Nephron progenitor cell (in vitro differentiated cells): ENCODE data around the gene COX6A2.

ENCODE experiments used
- DNase-seq: peaks from one replicate; pipeline ENCODE4 v3.0.0; 2021
- H3K27ac Mint-ChIP-seq: 2 replicates; pipeline ENCODE4 v1.8.0; 2021; ENCODE audit warnings: mild to moderate bottlenecking, moderate library complexity, mixed read lengths
- H3K27me3 Mint-ChIP-seq: 2 replicates; pipeline ENCODE4 v1.8.0; 2021; ENCODE audit warnings: mild to moderate bottlenecking, low read depth, mixed read lengths; ENCODE audit not compliant: poor library complexity
- H3K36me3 Mint-ChIP-seq: 2 replicates; pipeline ENCODE4 v1.8.0; 2021; ENCODE audit warnings: low read depth, mixed read lengths
- H3K4me1 Mint-ChIP-seq: 2 replicates; pipeline ENCODE4 v1.8.0; 2021; ENCODE audit warnings: mixed read lengths
- H3K4me3 Mint-ChIP-seq: 2 replicates; pipeline ENCODE4 v1.8.0; 2021; ENCODE audit warnings: mild to moderate bottlenecking, moderate library complexity, mixed read lengths
- H3K9me3 Mint-ChIP-seq: 2 replicates; pipeline ENCODE4 v1.8.0; 2021; ENCODE audit warnings: mild to moderate bottlenecking, moderate library complexity, mixed read lengths
- TF ChIP-seq, protein P1 (sequence below): fragments of 200-600 bp; sonication (generic); IDR thresholded peaks from 2 replicates; pipeline ENCODE4 v1.5.0; 2021; ENCODE audit warnings: antibody characterized with exemption

COX6A2 gene

DNA sequence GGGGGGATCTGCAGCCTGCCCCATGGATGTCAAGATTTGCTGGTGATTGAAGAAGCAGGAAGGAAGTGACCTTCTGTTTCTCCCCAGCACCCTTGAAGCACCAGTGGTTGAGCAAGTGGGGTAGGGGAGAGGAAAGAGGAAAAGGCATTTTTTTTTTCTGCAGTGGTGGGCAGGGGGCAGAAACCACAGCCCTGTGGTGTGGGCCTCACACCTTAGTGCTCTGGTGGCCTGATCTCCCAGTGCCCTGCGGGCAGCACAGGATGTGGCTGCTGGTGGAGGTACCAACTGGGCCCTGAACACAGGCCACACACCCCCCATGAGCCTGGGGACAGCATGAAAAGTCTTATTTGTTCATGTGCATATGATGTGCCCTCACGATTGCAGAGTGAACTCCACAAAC, 28.0 kb downstream of the COX6A2 start:
- Mint-ChIP-seq H3K4me3 (no peak overlapping the region), H3K4me1 (no peaks in the 10 kb centered on the region), H3K27me3 (peaks cover 9% of the 10 kb centered on the region), H3K27ac (no peak overlapping the region), H3K36me3 (no peaks in the 10 kb centered on the region), H3K9me3 (peaks cover 8% of the 10 kb centered on the region)
- TF ChIP-seq, protein P1, sequence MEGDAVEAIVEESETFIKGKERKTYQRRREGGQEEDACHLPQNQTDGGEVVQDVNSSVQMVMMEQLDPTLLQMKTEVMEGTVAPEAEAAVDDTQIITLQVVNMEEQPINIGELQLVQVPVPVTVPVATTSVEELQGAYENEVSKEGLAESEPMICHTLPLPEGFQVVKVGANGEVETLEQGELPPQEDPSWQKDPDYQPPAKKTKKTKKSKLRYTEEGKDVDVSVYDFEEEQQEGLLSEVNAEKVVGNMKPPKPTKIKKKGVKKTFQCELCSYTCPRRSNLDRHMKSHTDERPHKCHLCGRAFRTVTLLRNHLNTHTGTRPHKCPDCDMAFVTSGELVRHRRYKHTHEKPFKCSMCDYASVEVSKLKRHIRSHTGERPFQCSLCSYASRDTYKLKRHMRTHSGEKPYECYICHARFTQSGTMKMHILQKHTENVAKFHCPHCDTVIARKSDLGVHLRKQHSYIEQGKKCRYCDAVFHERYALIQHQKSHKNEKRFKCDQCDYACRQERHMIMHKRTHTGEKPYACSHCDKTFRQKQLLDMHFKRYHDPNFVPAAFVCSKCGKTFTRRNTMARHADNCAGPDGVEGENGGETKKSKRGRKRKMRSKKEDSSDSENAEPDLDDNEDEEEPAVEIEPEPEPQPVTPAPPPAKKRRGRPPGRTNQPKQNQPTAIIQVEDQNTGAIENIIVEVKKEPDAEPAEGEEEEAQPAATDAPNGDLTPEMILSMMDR: no peak
- DNase-seq: no peak

DNA sequence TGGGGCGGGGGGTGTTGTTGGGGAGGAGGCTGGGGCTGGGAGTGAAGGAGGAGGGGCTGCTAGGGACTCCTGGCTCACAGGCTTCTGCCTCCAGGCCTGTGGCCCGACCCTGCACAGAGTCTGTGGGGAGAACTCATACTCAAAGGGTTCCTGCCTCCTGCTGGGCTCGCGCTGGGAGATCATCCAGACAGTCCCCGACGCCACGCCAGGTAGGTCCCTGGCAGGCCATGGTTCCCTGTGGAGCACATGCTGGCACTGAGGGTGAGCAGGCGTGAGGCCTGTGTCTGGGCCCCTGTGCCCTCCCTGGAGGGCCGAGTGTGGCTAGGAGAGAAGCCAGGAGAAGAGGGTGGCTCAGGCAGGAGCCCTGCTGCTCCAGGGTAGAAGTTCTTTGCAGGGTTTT, 30.5 kb downstream of the COX6A2 start:
- peaks cover 8% of the 10 kb centered on the region for H3K9me3 Mint-ChIP-seq
- H3K36me3 Mint-ChIP-seq: no peaks in the 10 kb centered on the region
- H3K4me3 Mint-ChIP-seq: no peak overlapping the region
- TF ChIP-seq, protein P1: no peak
- peaks cover 6% of the 10 kb centered on the region for H3K27me3 Mint-ChIP-seq
- DNase-seq: no peak
- H3K4me1 Mint-ChIP-seq: peaks cover 7% of the 10 kb centered on the region
- H3K27ac Mint-ChIP-seq: no peak overlapping the region

DNA sequence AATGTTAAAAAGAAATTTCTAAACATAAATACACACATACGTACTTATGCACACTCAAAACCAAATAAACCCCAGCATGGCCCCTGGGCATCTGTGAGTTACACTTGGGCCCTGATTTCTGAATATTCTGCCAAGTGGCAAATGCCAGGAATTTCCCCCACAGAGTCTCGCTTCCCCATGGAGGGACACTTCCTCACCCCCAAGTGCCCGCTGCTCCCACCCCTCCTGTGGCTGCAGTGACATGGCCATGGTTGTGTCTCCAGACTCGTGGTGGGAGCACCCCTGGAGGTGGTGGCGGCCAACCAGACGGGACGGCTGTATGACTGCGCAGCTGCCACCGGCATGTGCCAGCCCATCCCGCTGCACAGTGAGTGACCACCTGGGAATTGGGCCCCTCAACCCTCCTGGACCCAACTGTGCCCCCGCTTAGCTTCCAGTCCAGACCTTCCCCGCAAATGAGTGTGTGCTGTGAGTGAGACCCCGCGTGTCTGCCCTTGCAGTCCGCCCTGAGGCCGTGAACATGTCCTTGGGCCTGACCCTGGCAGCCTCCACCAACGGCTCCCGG, 31.0 kb downstream of the COX6A2 start:
- TF ChIP-seq, protein P1: no peak
- no peak for DNase-seq
- peaks cover 8% of the 10 kb centered on the region for H3K9me3 Mint-ChIP-seq
- no peaks in the 10 kb centered on the region for H3K36me3 Mint-ChIP-seq
- H3K4me3 Mint-ChIP-seq: no peak overlapping the region
- no peak overlapping the region for H3K27ac Mint-ChIP-seq
- peaks cover 6% of the 10 kb centered on the region for H3K27me3 Mint-ChIP-seq
- H3K4me1 Mint-ChIP-seq: peaks cover 7% of the 10 kb centered on the region

DNA sequence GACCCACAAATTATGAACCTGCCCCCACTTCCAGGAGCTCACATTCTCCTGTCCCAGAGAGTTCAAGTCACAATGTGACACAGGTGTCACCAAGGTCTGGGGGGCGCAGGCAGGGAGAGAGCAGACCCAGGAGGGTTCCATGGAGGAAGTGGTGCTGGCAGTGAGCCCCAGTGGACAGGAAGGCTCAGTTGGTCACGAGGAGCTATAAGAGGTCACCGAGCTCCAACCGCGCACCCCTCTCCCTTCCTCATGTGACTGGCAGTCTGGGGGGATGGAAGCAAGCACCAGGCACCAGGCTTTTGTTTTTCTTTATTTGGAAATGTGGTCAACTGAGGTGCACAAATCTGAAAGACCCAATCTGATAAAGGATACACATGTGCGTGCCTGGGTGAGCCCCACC, 32.5 kb downstream of the COX6A2 start:
- TF ChIP-seq, protein P1: no peak
- no peak overlapping the region for H3K27ac Mint-ChIP-seq
- peaks cover 6% of the 10 kb centered on the region for H3K27me3 Mint-ChIP-seq
- DNase-seq: no peak
- H3K4me1 Mint-ChIP-seq: peaks cover 7% of the 10 kb centered on the region
- H3K9me3 Mint-ChIP-seq: peaks cover 8% of the 10 kb centered on the region
- no peaks in the 10 kb centered on the region for H3K36me3 Mint-ChIP-seq
- H3K4me3 Mint-ChIP-seq: no peak overlapping the region

DNA sequence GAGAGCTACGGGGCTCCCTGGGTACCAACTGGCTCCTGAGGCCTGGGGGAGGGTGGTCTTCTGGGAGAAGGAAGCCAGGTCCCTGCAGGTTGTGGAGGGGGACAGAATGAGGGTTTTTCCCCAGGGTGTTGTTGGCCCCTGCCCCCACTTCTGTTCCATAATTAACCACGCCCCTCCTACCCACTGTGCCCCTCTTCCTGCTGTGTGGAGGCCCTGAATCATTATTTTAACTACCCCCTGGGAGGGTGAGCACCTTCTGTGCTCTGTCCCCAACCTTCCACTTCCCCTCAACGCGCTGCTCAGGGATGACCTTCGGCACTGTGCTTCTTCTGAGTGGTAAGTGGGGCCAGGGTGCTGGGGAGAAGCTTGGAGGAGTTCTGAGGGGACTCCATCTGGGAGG, 35.1 kb downstream of the COX6A2 start, which contains the start of gene ITGAD:
Gene ITGAD (plus strand): TSS at position 280 of the 400 bp plus-strand sequence. CDS start 26 bp downstream, at position 306.
- no peak for DNase-seq
- no peaks in the 10 kb centered on the region for H3K36me3 Mint-ChIP-seq
- H3K27ac Mint-ChIP-seq: peak within 1 kb of the TSS; percentile 47
- H3K4me3 Mint-ChIP-seq: no peak within 1 kb of the TSS
- no peaks in the 10 kb centered on the region for H3K9me3 Mint-ChIP-seq
- peaks cover 6% of the 10 kb centered on the region for H3K27me3 Mint-ChIP-seq
- peaks cover 7% of the 10 kb centered on the region for H3K4me1 Mint-ChIP-seq
- TF ChIP-seq, protein P1: no peak

DNA sequence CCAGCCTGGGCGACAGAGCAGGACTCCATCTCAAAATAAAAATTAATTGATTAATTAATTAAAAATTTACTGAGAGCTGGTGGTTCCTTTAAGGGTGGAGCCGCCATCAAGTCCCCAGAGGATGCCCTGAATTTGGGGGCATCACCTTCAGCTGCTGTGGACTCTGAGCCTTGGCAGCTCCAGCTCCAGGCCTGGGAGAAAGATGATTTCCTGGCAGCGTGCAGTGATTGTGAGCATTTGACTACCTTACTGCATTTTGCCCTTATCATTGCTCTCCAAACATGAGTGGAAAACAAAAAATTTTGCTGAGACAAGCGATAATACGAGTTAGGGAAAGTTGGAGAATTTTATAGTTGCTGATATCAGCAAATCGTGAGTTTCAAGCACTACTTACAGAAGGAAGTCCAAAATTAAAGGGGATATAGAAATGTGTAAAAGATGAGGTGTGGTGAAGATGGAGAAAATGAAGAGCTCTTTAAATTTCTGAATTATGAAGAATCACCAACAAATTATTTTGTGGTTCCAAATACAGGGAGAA, 37.6 kb downstream of the COX6A2 start:
- H3K27me3 Mint-ChIP-seq: peaks cover 7% of the 10 kb centered on the region
- no peak overlapping the region for H3K4me3 Mint-ChIP-seq
- TF ChIP-seq, protein P1: no peak
- no peaks in the 10 kb centered on the region for H3K36me3 Mint-ChIP-seq
- H3K27ac Mint-ChIP-seq: no peak overlapping the region
- peaks cover 7% of the 10 kb centered on the region for H3K4me1 Mint-ChIP-seq
- DNase-seq: no peak
- no peaks in the 10 kb centered on the region for H3K9me3 Mint-ChIP-seq
